Erythroblast (primary cell): ENCODE data around the gene CAMSAP1.
A peak's percentile ranks its signal among the peaks of the same experiment; 100 is the strongest.

ENCODE experiments used
- DNase-seq, 2 experiments: peaks; one replicate each; lab custom pipeline; 2025; lab: John Stamatoyannopoulos, UW
- GATA1 ChIP-seq: IDR thresholded peaks from 2 replicates; pipeline ENCODE4 v1.6.1; 2011; ENCODE audit warnings: low read depth, mild to moderate bottlenecking, control low read depth, low read length, moderate library complexity
- POLR2A ChIP-seq: IDR thresholded peaks from 2 replicates; pipeline ENCODE4 v1.6.1; 2011; ENCODE audit warnings: mild to moderate bottlenecking, low read length

The CAMSAP1 gene

GRCh38 chr9:135858491-135859185 lies 48.7 kb downstream of the CAMSAP1 start:
- TF ChIP-seq GATA1 (no peak), POLR2A (no peak)
- DNase-seq = no peak

GRCh38 chr9:135857843-135858242 lies 49.5 kb downstream of the CAMSAP1 start:
- no peak for TF ChIP-seq POLR2A
- DNase-seq = no peak

- TF ChIP-seq POLR2A (no peak), GATA1 (no peak)
- no peak for DNase-seq
These were observed 50.0 kb downstream of the CAMSAP1 start for GRCh38 chr9:135857371-135857786.

- no peak for DNase-seq
- TF ChIP-seq GATA1 = no peak
- no peak for TF ChIP-seq POLR2A
These were observed 55.6 kb downstream of the CAMSAP1 start for GRCh38 chr9:135851748-135852147.

GRCh38 chr9:135850737-135851136 lies 56.6 kb downstream of the CAMSAP1 start:
- no peak for TF ChIP-seq GATA1
- TF ChIP-seq POLR2A = no peak
- DNase-seq = peak in 1 of 2 experiments; percentile 18

- TF ChIP-seq GATA1 = no peak
- TF ChIP-seq POLR2A = no peak
- DNase-seq = no peak
These were observed 58.2 kb downstream of the CAMSAP1 start for GRCh38 chr9:135849181-135849580.

GRCh38 chr9:135848341-135849047 lies 58.9 kb downstream of the CAMSAP1 start:
- TF ChIP-seq POLR2A (no peak), GATA1 (no peak)
- DNase-seq = no peak

GRCh38 chr9:135847833-135848232 lies 59.5 kb downstream of the CAMSAP1 start:
- no peak for TF ChIP-seq GATA1
- no peak for TF ChIP-seq POLR2A
- no peak for DNase-seq

- no peak for DNase-seq
- no peak for TF ChIP-seq POLR2A
- no peak for TF ChIP-seq GATA1
These were observed 66.8 kb downstream of the CAMSAP1 start for GRCh38 chr9:135840539-135840938.

- no peak for DNase-seq
- TF ChIP-seq POLR2A (no peak), GATA1 (no peak)
These were observed 67.2 kb downstream of the CAMSAP1 start for GRCh38 chr9:135840107-135840506.

- TF ChIP-seq POLR2A = no peak
- no peak for DNase-seq
These were observed 67.8 kb downstream of the CAMSAP1 start for GRCh38 chr9:135839516-135839915.

- no peak for DNase-seq
- no peak for TF ChIP-seq POLR2A
- TF ChIP-seq GATA1 = no peak
These were observed 72.2 kb downstream of the CAMSAP1 start for GRCh38 chr9:135835131-135835530.

- DNase-seq = no peak
- TF ChIP-seq GATA1 (no peak), POLR2A (no peak)
These were observed 73.5 kb downstream of the CAMSAP1 start for GRCh38 chr9:135833864-135834263.

- no peak for DNase-seq
- TF ChIP-seq GATA1 = no peak
- TF ChIP-seq POLR2A = no peak
These were observed 76.8 kb downstream of the CAMSAP1 start for GRCh38 chr9:135830496-135830895.
